ENCODE measurements around the gene LAMA5. TPM values are rescaled to one million over a fixed set of nuclear protein-coding genes. Genes with fewer than 3 reads are reported as not detected.

The LAMA5 gene
- total RNA-seq, 2 experiments from 2014 or later: 53.3 to 162 TPM

DNA sequence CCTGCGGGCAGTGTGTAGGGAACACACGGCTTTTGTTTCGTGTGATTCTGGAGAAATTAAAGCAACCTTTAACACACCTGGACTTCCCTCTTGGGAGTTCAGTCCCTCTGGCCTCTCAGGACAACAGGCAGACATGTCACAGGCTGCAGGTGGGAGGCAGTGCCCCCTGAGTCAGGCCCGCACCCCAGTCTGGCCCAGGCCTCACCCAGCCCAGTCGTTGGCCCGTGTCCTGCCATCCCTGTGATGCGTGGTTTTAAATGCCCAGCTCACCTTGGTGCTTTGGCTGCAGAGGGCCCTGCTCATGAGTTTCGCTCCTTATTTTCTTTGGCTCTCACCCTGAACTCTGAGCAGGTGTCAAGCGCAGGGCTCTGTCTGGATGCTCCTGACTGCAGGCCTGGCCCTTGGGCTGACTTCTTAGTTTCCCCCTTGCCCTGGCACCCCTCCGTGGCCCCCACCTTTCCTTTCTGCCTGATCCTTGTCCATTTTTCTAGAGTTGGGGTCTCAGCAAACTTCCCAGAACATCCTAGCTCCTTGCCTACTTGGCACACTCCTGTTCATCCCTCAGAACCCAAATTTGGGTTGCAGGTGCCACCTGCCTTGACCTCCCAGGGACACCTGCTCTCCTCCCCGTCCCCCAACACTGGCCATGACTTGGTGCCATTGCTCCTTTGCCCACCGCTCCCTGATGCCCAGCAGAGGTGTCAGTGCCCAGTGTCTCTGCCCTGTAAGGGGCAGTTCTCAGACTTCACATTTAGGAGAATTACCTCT lies 42.2 kb upstream of the LAMA5 start:
- peaks cover 7% of the 10 kb centered on the region; the same call in 1 of the 2 replicates for H3K79me2 ChIP-seq (ENCODE audit: insufficient read depth, low read depth, low read length)
- TF ChIP-seq EZH2phosphoT487 (IDR thresholded peaks at IDR 0.05; ENCODE audit: borderline replicate concordance, low read depth, low read length): no peak
- TF ChIP-seq, protein P1, sequence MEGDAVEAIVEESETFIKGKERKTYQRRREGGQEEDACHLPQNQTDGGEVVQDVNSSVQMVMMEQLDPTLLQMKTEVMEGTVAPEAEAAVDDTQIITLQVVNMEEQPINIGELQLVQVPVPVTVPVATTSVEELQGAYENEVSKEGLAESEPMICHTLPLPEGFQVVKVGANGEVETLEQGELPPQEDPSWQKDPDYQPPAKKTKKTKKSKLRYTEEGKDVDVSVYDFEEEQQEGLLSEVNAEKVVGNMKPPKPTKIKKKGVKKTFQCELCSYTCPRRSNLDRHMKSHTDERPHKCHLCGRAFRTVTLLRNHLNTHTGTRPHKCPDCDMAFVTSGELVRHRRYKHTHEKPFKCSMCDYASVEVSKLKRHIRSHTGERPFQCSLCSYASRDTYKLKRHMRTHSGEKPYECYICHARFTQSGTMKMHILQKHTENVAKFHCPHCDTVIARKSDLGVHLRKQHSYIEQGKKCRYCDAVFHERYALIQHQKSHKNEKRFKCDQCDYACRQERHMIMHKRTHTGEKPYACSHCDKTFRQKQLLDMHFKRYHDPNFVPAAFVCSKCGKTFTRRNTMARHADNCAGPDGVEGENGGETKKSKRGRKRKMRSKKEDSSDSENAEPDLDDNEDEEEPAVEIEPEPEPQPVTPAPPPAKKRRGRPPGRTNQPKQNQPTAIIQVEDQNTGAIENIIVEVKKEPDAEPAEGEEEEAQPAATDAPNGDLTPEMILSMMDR (conservative IDR thresholded peaks at IDR 0.05; ENCODE audit: low read length): no peak
- H3K36me3 ChIP-seq (ENCODE audit: insufficient read depth, low read length): no peaks in the 10 kb centered on the region
- no peaks in the 10 kb centered on the region for H3K9me3 ChIP-seq (ENCODE audit: low read length)
- no peak overlapping the region for H3K27ac ChIP-seq (ENCODE audit: low read depth, low read length, poor library complexity, severe bottlenecking)
- H3K4me2 ChIP-seq (ENCODE audit: low read length): peak overlapping the region; percentile 53
- H4K20me1 ChIP-seq (ENCODE audit: insufficient read depth, low read length): no peaks in the 10 kb centered on the region
- no peak for DNase-seq (ENCODE audit: low spot score)
- peaks cover 42% of the 10 kb centered on the region for H3K4me1 ChIP-seq (ENCODE audit: insufficient read depth, low read length, poor library complexity, severe bottlenecking)
- intact Hi-C loops (cut with micrococcal nuclease; ENCODE audit: unreplicated experiment): loop anchor here (5.0 to 10.0 kb wide), 2 partner anchors 344 to 383 kb away; partner anchors contain the start of gene TAF4
- H2AFZ ChIP-seq (ENCODE audit: low read length): no peak overlapping the region
- H3K4me3 ChIP-seq (ENCODE audit: low read depth, low read length, poor library complexity, severe bottlenecking): no peak overlapping the region
- ChIA-PET POLR2A (no interaction called here), CTCF (ENCODE audit: unreplicated experiment) (no interaction called here)
- no peaks in the 10 kb centered on the region for H3K9me2 ChIP-seq (ENCODE audit: insufficient read depth, low read length)
- BruUV-seq (replicated peaks): no TSS peak

DNA sequence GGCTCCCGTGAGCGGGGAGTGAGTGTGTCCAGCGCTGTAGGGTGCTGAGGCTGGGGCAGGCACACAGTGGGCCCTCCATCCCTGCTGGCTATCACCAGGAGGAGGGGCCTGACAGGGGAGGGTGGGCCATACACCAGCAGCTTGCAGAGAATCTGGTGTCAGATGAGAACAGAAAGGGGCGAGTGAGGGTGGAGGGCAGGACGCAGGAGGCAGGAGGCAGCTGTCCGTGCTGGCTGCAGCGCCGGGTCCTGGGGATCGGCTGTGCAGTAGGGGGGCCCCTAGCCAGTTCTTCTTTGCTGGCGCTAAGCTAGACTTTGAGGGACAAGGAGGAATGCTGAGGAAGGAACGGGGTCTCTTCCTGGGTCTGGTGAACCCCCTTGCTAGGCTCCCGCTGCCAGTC lies 41.5 kb upstream of the LAMA5 start:
- H3K4me2 ChIP-seq (ENCODE audit: low read length): no peak overlapping the region
- no peak overlapping the region for H3K4me3 ChIP-seq (ENCODE audit: low read depth, low read length, poor library complexity, severe bottlenecking)
- ChIA-PET CTCF (ENCODE audit: unreplicated experiment) (no interaction called here), POLR2A (no interaction called here)
- H3K36me3 ChIP-seq (ENCODE audit: insufficient read depth, low read length): no peaks in the 10 kb centered on the region
- no peaks in the 10 kb centered on the region for H3K9me2 ChIP-seq (ENCODE audit: insufficient read depth, low read length)
- peaks cover 42% of the 10 kb centered on the region for H3K4me1 ChIP-seq (ENCODE audit: insufficient read depth, low read length, poor library complexity, severe bottlenecking)
- no peak overlapping the region for H3K27ac ChIP-seq (ENCODE audit: low read depth, low read length, poor library complexity, severe bottlenecking)
- TF ChIP-seq, protein P1 (conservative IDR thresholded peaks at IDR 0.05; ENCODE audit: low read length): no peak
- no peak for TF ChIP-seq EZH2phosphoT487 (IDR thresholded peaks at IDR 0.05; ENCODE audit: borderline replicate concordance, low read depth, low read length)
- H3K79me2 ChIP-seq (ENCODE audit: insufficient read depth, low read depth, low read length): peaks cover 7% of the 10 kb centered on the region; the same call in 1 of the 2 replicates
- intact Hi-C loops (cut with micrococcal nuclease; ENCODE audit: unreplicated experiment): loop anchor here (5.0 to 10.0 kb wide), 2 partner anchors 344 to 384 kb away; partner anchors contain the start of gene TAF4
- DNase-seq (ENCODE audit: low spot score): no peak
- no peak overlapping the region for H2AFZ ChIP-seq (ENCODE audit: low read length)
- H4K20me1 ChIP-seq (ENCODE audit: insufficient read depth, low read length): no peaks in the 10 kb centered on the region
- H3K9me3 ChIP-seq (ENCODE audit: low read length): no peaks in the 10 kb centered on the region
- no TSS peak for BruUV-seq (replicated peaks)

DNA sequence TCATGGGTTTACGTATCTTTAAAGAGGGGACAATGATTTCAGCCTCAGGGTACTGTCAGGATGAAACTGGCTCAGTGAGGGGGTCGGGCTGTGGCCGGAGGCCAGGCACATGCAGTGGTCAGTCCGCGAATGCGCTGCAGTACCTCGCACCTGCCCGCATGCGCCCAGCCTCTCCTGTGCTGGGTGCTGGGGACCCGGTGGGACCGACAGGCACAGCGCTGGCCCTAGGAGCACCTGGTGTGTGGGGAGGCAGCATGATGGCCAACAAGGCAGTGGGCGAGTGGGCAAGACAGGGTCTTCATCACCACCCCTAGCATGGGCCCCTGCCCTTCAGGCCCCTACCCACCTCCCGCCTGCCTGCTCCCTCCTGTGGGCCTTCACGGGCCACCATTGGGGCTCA lies 40.9 kb upstream of the LAMA5 start:
- intact Hi-C loops (cut with micrococcal nuclease; ENCODE audit: unreplicated experiment): loop anchor here (5.0 to 10.0 kb wide), 2 partner anchors 343 to 384 kb away; partner anchors contain the start of gene TAF4
- BruUV-seq (replicated peaks): no TSS peak
- ChIA-PET CTCF (ENCODE audit: unreplicated experiment) (no interaction called here), POLR2A (no interaction called here)
- H3K27ac ChIP-seq (ENCODE audit: low read depth, low read length, poor library complexity, severe bottlenecking): peak overlapping the region; percentile 69
- no peaks in the 10 kb centered on the region; the same call in 1 of the 2 replicates for H3K36me3 ChIP-seq (ENCODE audit: insufficient read depth, low read length)
- peaks cover 42% of the 10 kb centered on the region for H3K4me1 ChIP-seq (ENCODE audit: insufficient read depth, low read length, poor library complexity, severe bottlenecking)
- no peak for DNase-seq (ENCODE audit: low spot score)
- TF ChIP-seq, protein P1 (conservative IDR thresholded peaks at IDR 0.05; ENCODE audit: low read length): no peak
- TF ChIP-seq EZH2phosphoT487 (IDR thresholded peaks at IDR 0.05; ENCODE audit: borderline replicate concordance, low read depth, low read length): no peak
- no peaks in the 10 kb centered on the region for H3K9me3 ChIP-seq (ENCODE audit: low read length)
- peak overlapping the region; percentile 65; the same call in 1 of the 2 replicates for H2AFZ ChIP-seq (ENCODE audit: low read length)
- H3K79me2 ChIP-seq (ENCODE audit: insufficient read depth, low read depth, low read length): peaks cover 7% of the 10 kb centered on the region; the same call in 1 of the 2 replicates
- H4K20me1 ChIP-seq (ENCODE audit: insufficient read depth, low read length): no peaks in the 10 kb centered on the region
- H3K9me2 ChIP-seq (ENCODE audit: insufficient read depth, low read length): no peaks in the 10 kb centered on the region
- H3K4me2 ChIP-seq (ENCODE audit: low read length): peak overlapping the region; percentile 82
- peak overlapping the region; percentile 66 for H3K4me3 ChIP-seq (ENCODE audit: low read depth, low read length, poor library complexity, severe bottlenecking)

Data from OCI-LY7 (cell line).